ENCODE results near the gene GMPR2.
"Not testable (repeated sequence)": the region's sequence is repeated elsewhere in the genome, so short reads cannot be mapped to it uniquely, and the experiment has no call there.

Gene GMPR2

DNA sequence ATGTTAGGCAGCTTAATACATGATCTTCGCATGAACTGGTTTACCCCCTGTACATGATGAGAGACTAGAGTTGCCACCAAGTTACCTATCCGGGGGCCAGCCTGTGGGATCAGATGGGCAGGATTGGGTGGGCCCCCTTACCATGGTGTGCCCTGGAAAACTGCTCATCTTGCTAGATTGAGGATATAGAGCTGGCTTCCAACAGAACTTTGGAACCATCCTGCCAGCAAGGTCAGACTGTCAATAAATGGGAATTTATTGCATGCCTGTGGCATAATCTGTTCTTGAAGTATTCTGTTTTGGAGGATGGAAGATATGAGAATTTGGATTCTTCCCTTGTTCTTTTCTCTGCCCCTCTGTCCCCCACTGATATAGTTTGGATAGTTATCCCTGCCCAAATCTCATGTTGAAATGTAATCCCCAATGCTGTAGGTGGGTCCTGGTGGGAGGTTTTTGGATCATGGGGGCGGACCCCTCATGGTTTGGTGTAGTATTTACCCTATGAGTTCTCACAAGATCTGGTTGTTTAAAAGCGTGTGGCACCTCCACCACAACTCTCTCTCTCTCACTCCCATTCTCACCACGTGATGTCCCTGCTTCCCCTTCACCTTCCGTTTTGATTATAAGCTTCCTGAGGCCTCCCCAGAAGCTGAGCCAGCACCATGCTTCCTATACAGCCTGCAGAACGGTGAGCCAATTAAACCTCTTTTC is 33.8 kb upstream of the GMPR2 start:
- Histone ChIP-seq H3K27me3 (ENCODE audit: control insufficient read depth, insufficient read depth, low read length) (no peaks in the 10 kb centered on the region), H2AFZ (no peak overlapping the region), H3K9ac (no peak overlapping the region), H3K79me2 (peaks cover 40% of the 10 kb centered on the region), H3K4me3 (ENCODE audit: low read depth, low read length) (no peak overlapping the region), H3K4me1 (peaks cover 9% of the 10 kb centered on the region), H3K36me3 (ENCODE audit: control insufficient read depth, insufficient read depth, low read length) (no peaks in the 10 kb centered on the region), H3K27ac (no peak overlapping the region), H3K9me3 (ENCODE audit: control insufficient read depth, low read length) (no peaks in the 10 kb centered on the region), H3K4me2 (ENCODE audit: low read length) (no peak overlapping the region)
- TF ChIP-seq, protein P1, sequence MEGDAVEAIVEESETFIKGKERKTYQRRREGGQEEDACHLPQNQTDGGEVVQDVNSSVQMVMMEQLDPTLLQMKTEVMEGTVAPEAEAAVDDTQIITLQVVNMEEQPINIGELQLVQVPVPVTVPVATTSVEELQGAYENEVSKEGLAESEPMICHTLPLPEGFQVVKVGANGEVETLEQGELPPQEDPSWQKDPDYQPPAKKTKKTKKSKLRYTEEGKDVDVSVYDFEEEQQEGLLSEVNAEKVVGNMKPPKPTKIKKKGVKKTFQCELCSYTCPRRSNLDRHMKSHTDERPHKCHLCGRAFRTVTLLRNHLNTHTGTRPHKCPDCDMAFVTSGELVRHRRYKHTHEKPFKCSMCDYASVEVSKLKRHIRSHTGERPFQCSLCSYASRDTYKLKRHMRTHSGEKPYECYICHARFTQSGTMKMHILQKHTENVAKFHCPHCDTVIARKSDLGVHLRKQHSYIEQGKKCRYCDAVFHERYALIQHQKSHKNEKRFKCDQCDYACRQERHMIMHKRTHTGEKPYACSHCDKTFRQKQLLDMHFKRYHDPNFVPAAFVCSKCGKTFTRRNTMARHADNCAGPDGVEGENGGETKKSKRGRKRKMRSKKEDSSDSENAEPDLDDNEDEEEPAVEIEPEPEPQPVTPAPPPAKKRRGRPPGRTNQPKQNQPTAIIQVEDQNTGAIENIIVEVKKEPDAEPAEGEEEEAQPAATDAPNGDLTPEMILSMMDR (IDR thresholded peaks at IDR 0.05), result no peak

DNA sequence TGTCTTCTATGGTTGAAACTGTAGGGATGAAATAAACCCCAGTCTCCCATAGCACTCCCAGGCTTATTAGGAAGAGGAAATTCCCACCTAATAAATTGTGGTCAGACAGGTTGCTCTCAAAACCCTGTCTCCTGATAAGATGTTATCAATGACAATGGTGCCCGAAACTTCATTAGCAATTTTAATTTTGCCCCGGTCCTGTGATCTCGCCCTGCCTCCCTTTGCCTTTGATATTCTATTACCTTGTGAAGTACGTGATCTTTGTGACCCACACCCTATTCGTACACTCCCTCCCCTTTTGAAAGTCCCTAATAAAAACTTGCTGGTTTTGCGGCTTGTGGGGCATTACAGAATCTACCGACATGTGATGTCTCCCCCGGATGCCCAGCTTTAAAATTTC is 30.2 kb upstream of the GMPR2 start:
- not testable (repeated sequence) for H3K9ac ChIP-seq; H3K36me3 ChIP-seq (ENCODE audit: control insufficient read depth, insufficient read depth, low read length); H3K9me3 ChIP-seq (ENCODE audit: control insufficient read depth, low read length); H3K4me3 ChIP-seq (ENCODE audit: low read depth, low read length); H3K27ac ChIP-seq; H2AFZ ChIP-seq; H3K27me3 ChIP-seq (ENCODE audit: control insufficient read depth, insufficient read depth, low read length); H3K4me2 ChIP-seq (ENCODE audit: low read length); H3K4me1 ChIP-seq
- peaks cover 30% of the 10 kb centered on the region for H3K79me2 ChIP-seq

DNA sequence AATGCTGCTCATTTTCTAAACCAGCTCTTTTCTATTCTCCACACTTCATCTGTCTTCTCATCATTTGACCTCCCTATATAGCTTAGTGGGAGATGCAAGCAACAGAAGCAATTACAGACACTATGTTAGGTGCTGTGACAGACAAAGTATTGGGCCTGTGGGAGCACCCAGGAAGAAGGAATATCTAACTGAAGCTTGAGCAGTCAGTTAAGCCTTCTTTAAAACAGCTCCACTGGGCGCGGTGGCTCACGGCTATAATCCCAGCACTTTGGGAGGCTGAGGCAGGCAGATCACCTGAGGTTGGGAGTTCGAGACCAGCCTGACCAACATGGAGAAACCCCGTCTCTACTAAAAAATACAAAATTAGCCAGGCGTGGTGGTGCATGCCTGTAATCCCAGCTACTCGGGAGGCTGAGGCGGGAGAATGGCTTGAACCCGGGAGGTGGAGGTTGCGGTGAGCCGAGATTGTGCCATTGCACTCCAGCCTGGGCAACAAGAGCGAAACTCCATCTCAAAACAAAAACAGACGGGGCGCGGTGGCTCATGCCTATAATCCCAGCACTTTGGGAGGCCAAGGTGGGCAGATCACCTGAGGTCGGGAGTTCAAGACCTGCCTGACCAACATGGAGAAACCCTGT is 29.4 kb upstream of the GMPR2 start:
- not testable (repeated sequence) for H3K4me3 ChIP-seq (ENCODE audit: low read depth, low read length); H3K4me2 ChIP-seq (ENCODE audit: low read length); H2AFZ ChIP-seq

DNA sequence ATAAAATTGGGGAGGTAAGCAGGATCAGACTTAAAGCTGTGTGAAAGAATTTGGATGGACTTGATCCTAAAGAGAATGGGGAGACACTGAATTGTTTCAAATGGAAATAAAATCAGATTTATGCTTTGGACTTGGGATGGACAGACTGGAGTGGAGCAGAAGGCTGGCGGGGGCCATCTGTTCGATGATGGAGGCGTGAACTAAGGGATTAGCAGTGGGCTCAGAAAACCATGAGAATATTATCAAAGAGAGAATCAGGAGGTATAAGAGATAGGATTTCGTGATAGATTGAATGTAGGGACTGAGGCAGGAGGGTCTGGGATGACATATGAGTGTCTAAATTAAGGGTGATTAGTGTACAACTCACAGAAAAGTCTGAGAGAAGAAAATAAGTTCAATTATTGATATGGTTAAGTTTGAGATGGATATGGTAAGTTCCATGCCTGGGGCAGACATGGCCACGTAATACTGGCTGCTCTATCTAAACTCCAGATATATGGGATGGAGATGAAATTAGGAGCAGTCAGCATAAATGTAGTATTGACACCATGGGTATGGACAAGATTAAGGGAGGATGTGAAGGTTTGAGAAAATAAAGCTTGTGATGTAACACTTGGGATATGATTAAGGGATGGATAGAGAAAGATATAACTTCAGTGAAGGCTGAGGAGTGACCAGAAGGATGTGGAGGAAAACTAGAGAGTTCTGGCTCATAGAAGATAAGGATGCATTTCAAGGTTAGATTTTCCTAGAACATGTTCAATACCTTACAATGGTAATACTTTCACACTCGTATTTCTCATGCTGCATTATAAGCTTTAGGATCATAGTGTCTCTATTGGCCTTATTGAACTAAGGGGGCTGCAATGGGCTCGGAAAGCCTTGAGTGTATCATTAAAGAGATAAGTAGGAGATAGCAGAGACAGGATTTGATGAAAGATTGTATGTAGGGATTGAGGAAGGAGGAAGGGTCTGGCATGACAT is 28.3 kb upstream of the GMPR2 start:
- Histone ChIP-seq H3K36me3 (ENCODE audit: control insufficient read depth, insufficient read depth, low read length) (no peaks in the 10 kb centered on the region), H3K9ac (no peak overlapping the region), H3K9me3 (ENCODE audit: control insufficient read depth, low read length) (no peaks in the 10 kb centered on the region), H3K4me3 (ENCODE audit: low read depth, low read length) (no peak overlapping the region), H3K27ac (no peak overlapping the region), H3K4me2 (ENCODE audit: low read length) (no peak overlapping the region), H3K4me1 (no peaks in the 10 kb centered on the region), H3K79me2 (peaks cover 21% of the 10 kb centered on the region), H3K27me3 (ENCODE audit: control insufficient read depth, insufficient read depth, low read length) (no peaks in the 10 kb centered on the region), H2AFZ (no peak overlapping the region)
- TF ChIP-seq, protein P1 (IDR thresholded peaks at IDR 0.05), result no peak

More for the DNA sequence above, 29.4 kb upstream of the GMPR2 start:
- not testable (repeated sequence) for H3K27me3 ChIP-seq (ENCODE audit: control insufficient read depth, insufficient read depth, low read length); H3K36me3 ChIP-seq (ENCODE audit: control insufficient read depth, insufficient read depth, low read length); H3K9ac ChIP-seq; H3K27ac ChIP-seq; H3K4me1 ChIP-seq; H3K9me3 ChIP-seq (ENCODE audit: control insufficient read depth, low read length)
- H3K79me2 ChIP-seq, result peaks cover 27% of the 10 kb centered on the region

DNA sequence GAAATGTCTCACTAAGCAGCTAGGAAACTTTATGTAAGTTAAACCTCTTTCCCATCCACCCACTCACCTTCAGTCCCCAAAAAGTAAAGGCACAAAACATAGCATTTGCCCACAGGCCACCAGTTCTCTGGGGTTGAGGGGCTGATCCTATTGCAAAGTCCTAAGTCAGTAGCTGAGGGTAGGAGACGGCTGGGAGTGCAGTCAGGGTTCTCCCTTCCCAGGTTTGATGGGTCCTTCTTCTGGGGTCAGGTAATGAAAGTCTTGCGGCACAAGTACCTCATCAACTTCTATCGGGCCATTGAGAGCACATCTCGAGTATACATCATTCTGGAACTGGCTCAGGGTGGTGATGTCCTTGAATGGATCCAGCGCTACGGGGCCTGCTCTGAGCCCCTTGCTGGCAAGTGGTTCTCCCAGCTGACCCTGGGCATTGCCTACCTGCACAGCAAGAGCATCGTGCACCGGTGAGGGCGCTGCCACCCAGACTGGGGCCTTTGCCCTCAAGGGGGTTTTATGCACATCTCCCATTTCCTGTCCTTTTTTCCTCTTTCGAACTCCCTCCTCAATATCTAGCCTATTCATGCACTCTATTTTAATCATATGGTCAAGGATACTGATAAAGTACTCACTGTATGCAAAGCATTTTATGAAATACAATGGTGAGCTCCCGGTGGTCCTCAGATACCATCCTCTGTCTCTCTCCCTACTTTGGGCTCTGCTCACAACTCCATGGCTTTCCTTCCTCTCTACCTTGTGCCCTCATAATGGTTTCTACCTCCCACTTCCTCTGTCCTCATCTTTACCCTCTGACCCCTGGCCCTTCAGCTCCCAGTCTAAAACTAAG is 26.2 kb upstream of the GMPR2 start:
- H3K27me3 ChIP-seq (ENCODE audit: control insufficient read depth, insufficient read depth, low read length), result no peaks in the 10 kb centered on the region
- H3K36me3 ChIP-seq (ENCODE audit: control insufficient read depth, insufficient read depth, low read length), result no peaks in the 10 kb centered on the region
- no peak overlapping the region for H3K4me3 ChIP-seq (ENCODE audit: low read depth, low read length)
- no peak overlapping the region for H3K27ac ChIP-seq
- no peak overlapping the region for H3K9ac ChIP-seq
- H2AFZ ChIP-seq, result no peak overlapping the region
- no peaks in the 10 kb centered on the region for H3K9me3 ChIP-seq (ENCODE audit: control insufficient read depth, low read length)
- TF ChIP-seq, protein P1 (IDR thresholded peaks at IDR 0.05), result no peak
- H3K4me1 ChIP-seq, result no peaks in the 10 kb centered on the region
- no peak overlapping the region for H3K4me2 ChIP-seq (ENCODE audit: low read length)
- H3K79me2 ChIP-seq, result peaks cover 22% of the 10 kb centered on the region

All from parathyroid adenoma (tissue), 2 donors.